Endothelial cell of umbilical vein (primary cell): ENCODE data around the gene ARPC2. TPM values are rescaled to one million over a fixed set of nuclear protein-coding genes. Genes with fewer than 3 reads are reported as not detected.

Experiments used
- BruUV-seq: library from RNA; stranded (reverse); fragments of 400-500 nt; replicated peaks from 2 replicates; lab custom pipeline; 2021; lab: Mats Ljungman, UMichigan
- CTCF ChIA-PET: fragments of 300-600, 350-600 bp; sonication (Branson Sonifier 250); formaldehyde crosslinking; loops from one replicate; lab custom pipeline; 2021; ENCODE audit warnings: antibody characterized with exemption, inconsistent platforms; lab: Charles Lee
- POLR2A ChIA-PET: fragments of 300-600, 350-600 bp; sonication (Branson Sonifier 250); formaldehyde crosslinking; loops from one replicate; lab custom pipeline; 2021; ENCODE audit warnings: antibody characterized with exemption, inconsistent platforms; lab: Charles Lee
- DNase-seq: peaks from one replicate; pipeline ENCODE4 v3.0.0-alpha.2; 2011; ENCODE audit warnings: low read depth, low spot score
- FAIRE-seq: peaks from 2 replicates; lab custom pipeline; 2011; peaks lifted over from hg19 to GRCh38; lab: Jason Lieb, UNC
- H2AFZ ChIP-seq: 2 replicates; pipeline ENCODE4 v1.6.0; 2012; ENCODE audit warnings: low read depth, low read length, control low read depth, inconsistent platforms
- H3K27ac ChIP-seq: 2 replicates; pipeline ENCODE4 v1.5.1; 2011; ENCODE audit warnings: low read depth, mild to moderate bottlenecking, control low read depth, low read length, moderate library complexity; ENCODE audit not compliant: insufficient read depth
- H3K27me3 ChIP-seq, 2 experiments: 2 replicates each; pipeline versions ENCODE4 v1.6.0 to v1.6.1; 2011; ENCODE audit warnings: low read length in 2 of 2, mixed read lengths in 1 of 2; ENCODE audit not compliant: control insufficient read depth in 2 of 2, insufficient read depth in 2 of 2
- H3K36me3 ChIP-seq, 2 experiments: 2 replicates in 1 of 2; 3 replicates in 1 of 2; pipeline ENCODE4 v1.5.1; 2011; ENCODE audit warnings: low read length in 2 of 2, mild to moderate bottlenecking in 1 of 2, moderate library complexity in 1 of 2; ENCODE audit not compliant: control insufficient read depth in 2 of 2, insufficient read depth in 2 of 2; ENCODE audit errors: extremely low read depth in 1 of 2
- H3K4me1 ChIP-seq: 3 replicates; pipeline ENCODE4 v1.5.1; 2011; ENCODE audit warnings: mild to moderate bottlenecking, low read length; ENCODE audit not compliant: control insufficient read depth, insufficient read depth; ENCODE audit errors: extremely low read depth
- H3K4me2 ChIP-seq: 2 replicates; pipeline ENCODE4 v1.6.1; 2011; ENCODE audit warnings: low read length, control low read depth, mixed read lengths; ENCODE audit not compliant: insufficient read depth
- H3K4me3 ChIP-seq, 3 experiments: fragments of 200-600 bp in 1 of 3; sonication (generic), shearing (Covaris generic) in 1 of 3; replicated peaks in 1 of 3; 2 replicates each; pipeline ENCODE4 v1.5.1; 2011 to 2016; ENCODE audit warnings: control low read depth in 3 of 3, low read length in 3 of 3, mild to moderate bottlenecking in 2 of 3, inconsistent platforms in 1 of 3, low read depth in 1 of 3, moderate library complexity in 1 of 3; ENCODE audit not compliant: insufficient read depth in 1 of 3
- H3K79me2 ChIP-seq: 2 replicates; pipeline ENCODE4 v1.6.0; 2012; ENCODE audit warnings: low read length, inconsistent platforms; ENCODE audit not compliant: control insufficient read depth, insufficient read depth
- H3K9ac ChIP-seq: replicated peaks from 2 replicates; pipeline ENCODE3; 2011; ENCODE audit warnings: low read length, control low read depth; ENCODE audit not compliant: insufficient read depth; ENCODE audit errors: extremely low read depth
- H3K9me1 ChIP-seq: replicated peaks from 3 replicates; pipeline ENCODE4 v1.6.0; 2011; ENCODE audit warnings: mild to moderate bottlenecking, low read length; ENCODE audit not compliant: control insufficient read depth, insufficient read depth; ENCODE audit errors: extremely low read depth
- H3K9me3 ChIP-seq: replicated peaks from 2 replicates; pipeline ENCODE4 v1.5.1; 2012; ENCODE audit warnings: low read length, inconsistent platforms; ENCODE audit not compliant: control insufficient read depth, insufficient read depth
- H4K20me1 ChIP-seq: replicated peaks from 2 replicates; pipeline ENCODE3; 2011; ENCODE audit warnings: mild to moderate bottlenecking, low read length; ENCODE audit not compliant: control insufficient read depth, insufficient read depth; ENCODE audit errors: extremely low read depth
- CTCF ChIP-seq, 2 donors: IDR thresholded peaks; 1 replicate in 1 of 2; 2 replicates in 1 of 2; pipeline ENCODE4 v1.5.1; 2011; ENCODE audit warnings: low read length in 2 of 2, mild to moderate bottlenecking in 2 of 2, moderate library complexity in 2 of 2, control low read depth in 1 of 2, inconsistent platforms in 1 of 2, low read depth in 1 of 2; ENCODE audit not compliant: insufficient read depth in 1 of 2; ENCODE audit errors: extremely low read depth in 1 of 2
- EZH2 ChIP-seq: IDR thresholded peaks from 2 replicates; pipeline ENCODE4 v1.6.1; 2012; ENCODE audit warnings: borderline replicate concordance, low read depth, mild to moderate bottlenecking, moderate library complexity, low read length, inconsistent platforms; ENCODE audit not compliant: severe bottlenecking
- FOS ChIP-seq: IDR thresholded peaks from 2 replicates; pipeline ENCODE4 v1.6.1; 2011; ENCODE audit warnings: mild to moderate bottlenecking, low read length, moderate library complexity, borderline replicate concordance; ENCODE audit not compliant: insufficient read depth
- GATA2 ChIP-seq: IDR thresholded peaks from 2 replicates; pipeline ENCODE4 v1.7.0; 2011; ENCODE audit warnings: low read depth, mild to moderate bottlenecking, moderate library complexity, mixed read lengths, low read length; ENCODE audit not compliant: insufficient read length, insufficient read depth
- JUN ChIP-seq: IDR thresholded peaks from 2 replicates; pipeline ENCODE4 v1.6.1; 2011; ENCODE audit warnings: borderline replicate concordance, low read depth; ENCODE audit not compliant: insufficient read length, insufficient read depth
- MAX ChIP-seq: IDR thresholded peaks from 2 replicates; pipeline ENCODE4 v1.6.1; 2011; ENCODE audit not compliant: insufficient read depth, insufficient read length
- MYC ChIP-seq: IDR thresholded peaks from one replicate; pipeline ENCODE4 v1.6.1; 2011; ENCODE audit warnings: mild to moderate bottlenecking, low read depth, low read length
- POLR2A ChIP-seq: IDR thresholded peaks from 2 replicates; pipeline ENCODE4 v1.6.1; 2012; ENCODE audit warnings: low read depth, mild to moderate bottlenecking, control low read depth, low read length
- POLR2AphosphoS5 ChIP-seq: IDR thresholded peaks from 2 replicates; pipeline ENCODE4 v1.6.1; 2012; ENCODE audit warnings: low read depth, mild to moderate bottlenecking, control low read depth, low read length, moderate library complexity; ENCODE audit not compliant: insufficient read depth
- dilution Hi-C: fragments of 300-500 bp; cut with MboI; formaldehyde crosslinking; loops from one replicate; pipeline ENCODE4 v1.15.0; 2019; ENCODE audit warnings: low sequenced_read_pairs; ENCODE audit not compliant: extremely low pct_ligation_motif_present
- intact Hi-C: fragments of 100-400 bp; cut with micrococcal nuclease; formaldehyde crosslinking; loops from one replicate; pipeline ENCODE4 v1.10.0; 2022
- polyA plus RNA-seq, 4 experiments: library from polyadenylated mRNA; depleted of rRNA in 3 of 4; stranded (reverse) in 3 of 4; unstranded in 1 of 4; fragments of >200 nt; gene quantifications; 2 replicates each; pipeline versions ENCODE4 v1.2.1 to v1.2.3, GENCODE V29; 2011 to 2012; ENCODE audit warnings: missing spikeins in 1 of 4
- total RNA-seq: library from RNA; stranded (reverse); gene quantifications from 2 replicates; pipeline ENCODE4 v1.2.3, GENCODE V29; 2021

Gene ARPC2
- total and polyA plus RNA-seq, 2 donors (not counting 3 experiments of a cell fraction or from before 2014, with no cell fraction given): 417 to 455 TPM

- Histone ChIP-seq H3K4me1 (peaks cover 50% of the 10 kb centered on the region), H3K4me2 (no peak overlapping the region), H2AFZ (no peak overlapping the region), H3K27me3 (no peaks in the 10 kb centered on the region), H3K9me1 (no peaks in the 10 kb centered on the region), H3K9ac (no peak overlapping the region), H3K4me3 (no peak overlapping the region), H3K36me3 (peaks cover 25 to 36% of the 10 kb centered on the region in 2 experiments), H3K9me3 (no peaks in the 10 kb centered on the region), H3K27ac (no peak overlapping the region), H3K79me2 (peaks cover 75% of the 10 kb centered on the region), H4K20me1 (peaks cover 5% of the 10 kb centered on the region)
- DNase-seq (no peak), FAIRE-seq (no peak)
- ChIA-PET CTCF (interaction anchor here (0.9 to 1.2 kb wide), 2 partner anchors 46 to 67 kb away, joined by 3 to 5 read pairs; no protein-coding TSS in a partner anchor), POLR2A (interaction anchor here (0.6 to 1.4 kb wide), 2 partner anchors 11 to 132 kb away, joined by 3 read pairs; partner anchors contain the start of gene ARPC2)
- no TSS peak for BruUV-seq
- no peak for TF ChIP-seq CTCF (IDR thresholded peaks at IDR 0.05; ENCODE audit: extremely low read depth in 1 of 2, insufficient read depth in 1 of 2, low read depth in 1 of 2, low read length in 2 of 2)
- no peak for TF ChIP-seq POLR2AphosphoS5
- TF ChIP-seq MAX: no peak
- no peak for TF ChIP-seq FOS
- TF ChIP-seq POLR2A: no peak
- TF ChIP-seq EZH2: no peak
- no peak for TF ChIP-seq MYC
- TF ChIP-seq JUN: no peak
- TF ChIP-seq GATA2: no peak
- intact Hi-C loops (loop anchor here (5.0 kb wide), 1 partner anchor 180 kb away; no protein-coding TSS in a partner anchor), dilution Hi-C loops (no loop called here)
Observed at GRCh38 chr2:218226903-218227302, 9.9 kb downstream of the ARPC2 start.
